ENCODE measurements around the gene TOP1. TPM values are rescaled to one million over a fixed set of nuclear protein-coding genes. Genes with fewer than 3 reads are reported as not detected.

Gene TOP1
- total RNA-seq = 14.7 and 41.3 TPM in 2 replicates

GRCh38 chr20:41028359-41029149, at the start of gene TOP1:
TSS of gene TOP1 (plus strand) at chr20:41028822. CDS start at chr20:41029068, 246 bp downstream.

GRCh38 chr20:41136680-41137613, 108.3 kb downstream of the TOP1 start, which contains the start of gene PLCG1:
TSS of gene PLCG1 (plus strand) at chr20:41137543. CDS start at chr20:41137642, 99 bp downstream.

Other genes starting within 250 kb of the TOP1 start
- gene PLCG1, start 108.7 kb downstream of the TOP1 start, total RNA-seq = 147 and 274 TPM in 2 replicates